ENCODE results near the gene PARD6A.
"Not testable (repeated sequence)": the region's sequence is repeated elsewhere in the genome, so short reads cannot be mapped to it uniquely, and the experiment has no call there.

The PARD6A gene

DNA sequence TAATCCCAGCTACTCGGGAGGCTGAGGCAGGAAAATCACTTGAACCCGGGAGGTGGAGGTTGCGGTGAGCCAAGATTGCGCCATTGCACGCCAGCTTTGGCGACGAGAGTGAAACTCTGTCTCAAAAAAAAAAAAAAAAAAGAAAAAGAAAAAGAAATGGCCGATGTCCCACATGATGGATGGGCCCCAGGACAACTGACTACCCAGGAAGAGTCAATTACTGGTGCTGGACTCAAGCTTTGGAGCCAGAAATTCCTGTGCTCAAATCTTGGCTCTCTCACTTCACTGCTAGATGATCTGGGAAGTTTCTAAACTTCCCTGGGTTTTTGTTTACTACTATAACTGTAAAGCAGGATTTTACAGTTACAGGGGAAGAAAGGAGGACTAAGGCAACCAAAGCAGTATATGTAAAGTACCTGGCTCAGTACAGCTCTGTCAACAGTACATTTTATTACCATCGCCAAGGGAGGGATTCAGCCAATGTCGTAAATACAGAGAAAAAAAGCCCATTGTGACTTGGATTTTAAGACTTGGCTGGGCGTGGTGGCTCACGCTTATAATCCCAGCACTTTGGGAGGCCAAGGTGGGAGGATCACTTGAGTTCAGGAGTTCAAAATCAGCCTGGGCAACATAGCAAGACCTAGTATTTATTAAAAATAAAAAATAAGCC, 17.7 kb downstream of the PARD6A start:
- DNase-seq (no peak), ATAC-seq (replicated peaks) (no peak)
- Mint-ChIP-seq H3K4me1 (peaks cover 12 to 19% of the 10 kb centered on the region in 2 donors), H3K9me3 (no peaks in the 10 kb centered on the region), H3K4me3 (no peak overlapping the region), H3K36me3 (peaks cover 13 to 42% of the 10 kb centered on the region in 2 donors), H3K27ac (no peak overlapping the region), H3K27me3 (no peaks in the 10 kb centered on the region)

DNA sequence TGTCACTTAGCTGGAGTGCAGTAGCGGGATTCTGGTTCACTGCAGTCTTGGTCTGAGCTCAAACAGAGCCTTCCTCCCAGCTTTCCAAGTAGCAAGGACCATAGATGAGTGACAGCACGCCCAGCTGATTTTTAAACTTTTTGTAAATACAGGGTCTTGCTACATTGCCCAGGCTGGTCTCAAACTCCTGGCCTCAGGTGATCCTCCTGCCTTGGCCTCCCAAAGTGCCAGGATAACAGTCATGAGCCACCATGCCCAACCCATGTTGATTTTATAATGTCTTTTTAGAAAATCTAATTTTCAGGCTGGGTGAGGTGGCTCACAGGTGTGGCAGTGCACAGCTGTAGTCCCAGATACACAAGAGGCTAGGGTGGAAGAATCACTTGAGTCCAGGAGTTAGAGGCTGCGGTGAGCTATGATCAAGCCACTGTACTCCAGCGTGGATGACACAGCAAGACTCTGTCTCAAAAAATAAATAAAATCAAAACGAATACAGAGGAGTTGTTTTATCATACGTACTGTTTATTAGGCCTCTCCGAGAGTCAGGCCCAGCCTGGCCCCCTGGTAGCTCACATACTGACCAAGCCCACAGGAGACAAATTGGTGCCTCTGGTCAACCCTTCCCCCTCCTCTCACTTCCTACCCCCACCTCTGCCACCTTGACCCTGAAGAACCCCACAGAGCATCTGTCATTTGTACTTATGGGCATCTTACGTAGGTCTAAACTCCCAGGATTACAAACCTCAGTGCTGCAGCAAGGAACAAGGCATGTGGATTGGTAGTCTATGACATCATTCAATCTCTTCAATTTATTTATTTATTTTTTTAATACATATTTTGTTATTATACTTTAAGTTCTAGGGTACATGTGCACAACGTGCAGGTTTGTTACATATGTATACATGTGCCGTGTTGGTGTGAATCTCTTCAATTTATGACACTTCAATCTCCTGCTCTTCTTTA, 19.5 kb downstream of the PARD6A start:
- ATAC-seq (replicated peaks) (no peak), DNase-seq (no peak)
- no peak overlapping the region for H3K4me3 Mint-ChIP-seq
- H3K9me3 Mint-ChIP-seq = no peaks in the 10 kb centered on the region
- peaks cover 4 to 7% of the 10 kb centered on the region in 2 donors for H3K4me1 Mint-ChIP-seq
- H3K36me3 Mint-ChIP-seq = peaks cover 17 to 35% of the 10 kb centered on the region in 2 donors
- H3K27ac Mint-ChIP-seq = peak overlapping the region; percentile 2
- no peaks in the 10 kb centered on the region for H3K27me3 Mint-ChIP-seq

DNA sequence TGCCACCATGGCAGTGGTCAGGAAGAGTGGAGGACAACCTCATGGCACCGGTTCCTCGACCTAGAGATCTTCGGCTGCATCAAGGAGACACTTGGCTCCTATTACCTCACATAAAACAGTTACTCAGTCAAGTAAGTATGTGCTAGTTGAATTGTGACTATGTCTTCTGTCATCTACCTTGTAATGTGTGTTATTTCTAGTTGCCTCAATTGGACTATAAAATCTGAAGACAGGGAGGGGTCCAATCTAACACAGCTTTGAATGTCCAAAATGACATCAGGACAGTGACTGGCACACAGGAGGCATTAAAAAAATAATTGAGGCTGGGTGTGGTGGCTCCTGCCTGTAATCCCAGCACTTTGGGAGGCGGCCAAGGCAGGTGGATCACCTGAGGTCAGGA, 23.0 kb downstream of the PARD6A start:
- H3K27ac Mint-ChIP-seq = no peak overlapping the region
- ATAC-seq (replicated peaks) = no peak

GRCh38 chr16:67685388-67686112, 24.8 kb downstream of the PARD6A start:
- Mint-ChIP-seq H3K27me3 (no peaks in the 10 kb centered on the region), H3K36me3 (peaks cover 17 to 34% of the 10 kb centered on the region in 2 donors), H3K27ac (peak overlapping the region; percentile 62), H3K4me1 (peaks cover 16 to 23% of the 10 kb centered on the region in 2 donors), H3K9me3 (no peaks in the 10 kb centered on the region), H3K4me3 (no peak overlapping the region)
- no peak for DNase-seq
- peak; percentile 83 to 94 for ATAC-seq (replicated peaks)

More for the DNA sequence above, 23.0 kb downstream of the PARD6A start:
- Mint-ChIP-seq H3K4me1 (peaks cover 15 to 23% of the 10 kb centered on the region in 2 donors), H3K36me3 (peaks cover 19 to 34% of the 10 kb centered on the region in 2 donors), H3K9me3 (no peaks in the 10 kb centered on the region), H3K27me3 (no peaks in the 10 kb centered on the region), H3K4me3 (no peak overlapping the region)
- DNase-seq = no peak

DNA sequence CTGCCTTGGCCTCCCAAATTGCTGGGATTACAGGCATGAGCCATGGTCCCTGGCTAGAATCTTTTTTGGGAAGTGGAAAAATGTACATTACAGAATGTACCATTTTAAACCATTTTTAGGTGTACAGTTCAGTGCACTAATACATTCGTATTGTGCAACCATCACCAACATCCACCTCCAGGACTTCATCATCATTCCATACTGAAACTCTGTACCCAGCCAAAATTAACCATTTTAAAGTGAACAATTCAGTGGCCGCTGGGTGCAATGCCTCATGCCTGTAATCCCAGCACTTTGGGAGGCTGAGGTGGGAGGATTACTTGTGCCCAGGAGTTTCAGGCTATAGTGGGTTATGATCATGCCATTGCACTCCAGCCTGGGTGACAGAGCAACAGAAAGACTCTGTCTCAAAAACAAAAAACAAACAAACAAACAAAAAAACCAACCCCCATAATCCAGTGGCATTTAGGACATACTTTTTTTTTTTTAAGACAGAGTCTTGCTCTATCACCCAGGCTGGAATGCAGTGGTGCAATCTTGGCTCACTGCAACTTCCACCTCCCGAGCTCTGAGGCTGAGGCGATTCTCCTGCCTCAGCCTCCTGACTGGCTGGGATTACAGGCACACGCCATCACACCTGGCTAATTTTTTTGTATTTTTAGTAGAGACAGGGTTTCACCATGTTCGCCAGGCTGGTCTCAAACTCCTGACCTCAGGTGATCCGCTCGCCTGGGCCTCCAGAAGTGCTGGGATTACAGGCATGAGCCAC, 32.9 kb downstream of the PARD6A start:
- H3K27ac Mint-ChIP-seq; ATAC-seq (replicated peaks); DNase-seq; H3K9me3 Mint-ChIP-seq; H3K27me3 Mint-ChIP-seq; H3K4me3 Mint-ChIP-seq: not testable (repeated sequence)
- H3K36me3 Mint-ChIP-seq = peaks cover 10 to 23% of the 10 kb centered on the region in 2 donors
- peaks cover 5 to 35% of the 10 kb centered on the region in 2 donors for H3K4me1 Mint-ChIP-seq

DNA sequence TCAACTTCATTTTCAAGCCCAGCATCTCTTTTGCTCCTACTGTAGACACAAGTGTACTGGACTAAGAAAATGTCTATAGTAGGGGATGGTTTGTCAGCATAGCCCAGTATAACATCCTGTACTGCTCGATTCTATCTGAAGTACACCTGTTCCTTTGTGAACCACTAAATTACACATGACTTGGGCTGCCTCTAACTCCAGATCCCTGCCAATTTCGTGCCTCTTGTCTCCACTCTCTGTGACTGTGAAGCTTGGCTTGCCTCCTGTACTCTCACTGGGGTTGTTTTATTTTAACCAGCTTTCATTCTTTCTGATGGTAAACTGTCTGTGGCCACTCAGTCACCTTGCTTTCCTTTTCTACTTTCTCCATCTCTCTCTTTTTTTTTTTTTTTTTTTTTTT, 33.9 kb downstream of the PARD6A start:
- no peaks in the 10 kb centered on the region for H3K27me3 Mint-ChIP-seq
- DNase-seq = no peak
- H3K9me3 Mint-ChIP-seq = no peaks in the 10 kb centered on the region
- H3K4me3 Mint-ChIP-seq = no peak overlapping the region
- H3K27ac Mint-ChIP-seq = no peak overlapping the region
- ATAC-seq (replicated peaks) = no peak
- peaks cover 5 to 35% of the 10 kb centered on the region in 2 donors for H3K4me1 Mint-ChIP-seq
- H3K36me3 Mint-ChIP-seq = peaks cover 10 to 25% of the 10 kb centered on the region in 2 donors

DNA sequence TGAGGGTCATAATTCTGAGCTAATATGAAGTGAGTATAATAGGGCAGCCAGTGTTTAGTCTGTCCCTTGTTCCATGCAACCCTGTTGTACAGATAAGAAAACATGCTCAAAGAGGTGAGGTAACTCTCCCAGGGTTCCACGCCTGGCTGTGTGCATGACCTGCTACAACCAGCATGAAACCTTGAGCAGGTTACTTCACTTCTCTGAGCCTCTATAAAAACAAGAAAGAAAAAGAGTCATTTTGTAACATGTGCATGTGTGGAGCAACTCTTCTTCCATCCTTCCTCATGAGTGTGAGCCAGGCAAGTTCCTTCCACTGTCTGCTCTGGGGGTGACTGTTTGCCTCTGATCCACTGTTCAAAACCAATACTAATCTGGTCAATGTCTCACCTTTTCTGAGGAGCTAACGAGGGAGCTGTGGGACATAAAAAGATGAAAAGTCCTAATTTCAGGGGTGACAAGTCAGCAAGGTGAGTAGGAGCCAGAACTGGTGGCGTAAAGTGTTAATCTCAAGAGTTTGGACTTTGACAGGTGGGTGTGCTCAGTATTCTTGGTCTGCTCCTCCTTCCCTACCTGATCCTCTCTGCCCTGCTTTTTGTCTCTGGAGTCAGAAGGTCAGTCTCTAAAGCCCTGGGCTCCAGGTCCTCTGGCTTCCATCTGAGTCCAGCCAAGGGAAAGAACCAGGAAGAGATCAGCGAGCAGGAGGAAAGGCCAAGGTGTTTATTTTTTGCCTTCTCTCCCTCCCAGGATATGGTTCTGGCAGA, 36.8 kb downstream of the PARD6A start:
- DNase-seq = no peak
- H3K36me3 Mint-ChIP-seq = peaks cover 6 to 17% of the 10 kb centered on the region in 2 donors
- H3K27me3 Mint-ChIP-seq = no peaks in the 10 kb centered on the region
- H3K4me3 Mint-ChIP-seq = no peak overlapping the region
- ATAC-seq (replicated peaks) = no peak
- no peak overlapping the region for H3K27ac Mint-ChIP-seq
- H3K4me1 Mint-ChIP-seq = peaks cover 0 to 19% of the 10 kb centered on the region in 2 donors
- no peaks in the 10 kb centered on the region for H3K9me3 Mint-ChIP-seq

- no peak overlapping the region for H3K27ac Mint-ChIP-seq
- ATAC-seq (replicated peaks) (no peak), DNase-seq (no peak)
- no peak overlapping the region for H3K4me3 Mint-ChIP-seq
- H3K36me3 Mint-ChIP-seq = peaks cover 9 to 17% of the 10 kb centered on the region in 2 donors
- H3K9me3 Mint-ChIP-seq = no peaks in the 10 kb centered on the region
- peaks cover 0 to 6% of the 10 kb centered on the region in 2 donors for H3K4me1 Mint-ChIP-seq
- H3K27me3 Mint-ChIP-seq = no peaks in the 10 kb centered on the region
These were observed 38.5 kb downstream of the PARD6A start for GRCh38 chr16:67699265-67699664.

DNA sequence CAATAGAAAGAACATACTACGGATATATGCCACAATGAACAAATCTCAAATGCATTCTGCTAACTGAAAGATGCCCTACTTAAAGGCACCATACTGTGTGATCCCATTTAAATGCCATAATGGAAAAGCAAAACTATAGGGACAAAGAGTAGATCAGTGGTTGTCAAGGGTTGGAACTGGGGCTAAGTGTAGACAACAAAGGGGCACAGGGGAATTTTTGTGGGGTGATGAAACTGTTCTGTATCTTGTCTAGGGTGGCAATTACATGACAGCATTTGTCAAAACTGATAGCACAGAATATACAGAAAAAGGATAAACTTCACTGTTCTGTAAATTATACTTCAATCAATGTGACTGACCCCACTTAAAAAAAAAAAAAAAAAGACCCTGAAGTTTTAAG, 40.7 kb downstream of the PARD6A start:
- Mint-ChIP-seq H3K36me3 (peaks cover 9 to 22% of the 10 kb centered on the region in 2 donors), H3K4me1 (peaks cover 0 to 1% of the 10 kb centered on the region in 2 donors), H3K27me3 (no peaks in the 10 kb centered on the region), H3K9me3 (no peaks in the 10 kb centered on the region), H3K4me3 (no peak overlapping the region), H3K27ac (no peak overlapping the region)
- no peak for ATAC-seq (replicated peaks)
- DNase-seq = no peak

- Mint-ChIP-seq H3K4me1 (peaks cover 0 to 1% of the 10 kb centered on the region in 2 donors), H3K36me3 (peaks cover 9 to 19% of the 10 kb centered on the region in 2 donors), H3K4me3 (no peak overlapping the region), H3K9me3 (no peaks in the 10 kb centered on the region), H3K27me3 (no peaks in the 10 kb centered on the region), H3K27ac (no peak overlapping the region)
- DNase-seq = no peak
- ATAC-seq (replicated peaks) = no peak
These were observed 41.4 kb downstream of the PARD6A start for GRCh38 chr16:67702130-67702529.

DNA sequence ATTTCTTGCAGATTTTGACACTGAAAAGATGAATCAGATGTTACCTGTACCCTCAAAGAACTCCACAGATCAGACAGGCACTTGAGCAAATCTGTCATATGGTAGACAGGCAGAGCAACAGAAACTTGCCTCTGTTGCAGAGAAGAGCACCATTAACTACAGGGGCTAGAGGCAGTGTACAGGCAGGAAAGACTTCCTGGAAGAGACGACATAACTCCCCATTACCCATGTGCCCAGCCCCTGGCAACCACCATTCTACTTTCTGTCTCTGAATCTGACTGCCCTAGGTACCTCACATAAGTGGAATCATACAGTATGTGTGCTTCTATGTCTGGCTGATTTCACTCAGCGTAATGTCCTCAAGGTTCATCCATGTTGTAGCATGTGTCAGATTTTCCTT, 42.9 kb downstream of the PARD6A start:
- H3K4me3 Mint-ChIP-seq = no peak overlapping the region
- no peak for DNase-seq
- peaks cover 4 to 8% of the 10 kb centered on the region in 2 donors for H3K36me3 Mint-ChIP-seq
- no peak overlapping the region for H3K27ac Mint-ChIP-seq
- peaks cover 0 to 1% of the 10 kb centered on the region in 2 donors for H3K4me1 Mint-ChIP-seq
- no peaks in the 10 kb centered on the region for H3K27me3 Mint-ChIP-seq
- no peaks in the 10 kb centered on the region for H3K9me3 Mint-ChIP-seq
- no peak for ATAC-seq (replicated peaks)

DNA sequence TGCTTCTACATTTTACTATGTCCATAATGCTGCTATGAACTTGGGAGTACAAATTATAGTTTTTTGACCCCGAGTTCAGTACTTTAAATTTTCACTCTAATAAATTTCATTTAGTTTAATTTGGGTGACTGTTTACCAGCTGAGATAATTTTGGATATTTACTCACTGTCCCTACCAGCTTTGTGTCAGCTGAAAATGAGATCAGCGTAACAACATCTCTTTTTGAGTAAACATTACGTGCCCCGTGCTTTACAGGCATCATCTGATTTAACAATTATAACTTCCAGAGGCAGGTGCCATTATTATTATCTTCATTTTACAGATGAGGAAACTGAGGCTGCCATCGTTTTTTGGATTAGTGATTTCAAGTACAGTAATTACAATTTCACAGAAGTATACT, 43.4 kb downstream of the PARD6A start:
- ATAC-seq (replicated peaks) (no peak), DNase-seq (no peak)
- no peaks in the 10 kb centered on the region for H3K27me3 Mint-ChIP-seq
- H3K4me3 Mint-ChIP-seq = no peak overlapping the region
- peaks cover 3 to 5% of the 10 kb centered on the region in 2 donors for H3K36me3 Mint-ChIP-seq
- H3K27ac Mint-ChIP-seq = no peak overlapping the region
- H3K4me1 Mint-ChIP-seq = peaks cover 0 to 1% of the 10 kb centered on the region in 2 donors
- H3K9me3 Mint-ChIP-seq = no peaks in the 10 kb centered on the region

DNA sequence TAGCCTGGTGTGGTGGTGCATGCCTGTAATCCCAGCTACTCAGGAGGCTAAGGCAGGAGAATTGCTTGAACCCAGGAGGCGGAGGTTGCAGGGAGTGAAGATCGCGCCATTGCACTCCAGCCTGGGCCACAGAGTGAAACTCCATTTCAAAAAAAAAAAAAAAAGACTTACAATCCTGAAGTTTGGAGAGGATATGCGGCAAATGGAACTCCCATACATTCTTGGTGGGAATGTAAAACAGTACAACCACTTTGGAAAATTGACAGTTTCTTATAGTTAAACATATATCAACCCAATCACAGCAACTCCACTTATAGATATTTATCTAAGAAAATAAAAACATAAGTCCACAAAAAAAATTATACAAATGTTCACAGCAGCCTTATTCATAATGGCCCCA, 46.5 kb downstream of the PARD6A start:
- Mint-ChIP-seq H3K4me3 (no peak overlapping the region), H3K27me3 (no peaks in the 10 kb centered on the region), H3K9me3 (no peaks in the 10 kb centered on the region), H3K36me3 (peaks cover 5 to 15% of the 10 kb centered on the region in 2 donors), H3K27ac (no peak overlapping the region), H3K4me1 (peaks cover 8 to 9% of the 10 kb centered on the region in 2 donors)
- no peak for ATAC-seq (replicated peaks)
- no peak for DNase-seq
